Stromal cell of bone marrow (primary cell): ENCODE data around the gene KIF20B.
A peak's percentile ranks its signal among the peaks of the same experiment; 100 is the strongest.
"Not testable (repeated sequence)": the region's sequence is repeated elsewhere in the genome, so short reads cannot be mapped to it uniquely, and the experiment has no call there.

Experiments
- DNase-seq: peaks from one replicate; pipeline ENCODE4 v3.0.0-alpha.2; 2012; ENCODE audit warnings: low read depth

Gene KIF20B

GRCh38 chr10:89783406-89783805 lies 82.0 kb downstream of the KIF20B start:
- no peak for DNase-seq

GRCh38 chr10:89785095-89785494 lies 83.7 kb downstream of the KIF20B start:
- no peak for DNase-seq

- no peak for DNase-seq
Observed at GRCh38 chr10:89789188-89789877, 87.9 kb downstream of the KIF20B start.

GRCh38 chr10:89792187-89792586 lies 90.8 kb downstream of the KIF20B start:
- DNase-seq = no peak

- peak; percentile 56 for DNase-seq
Observed at GRCh38 chr10:89793649-89794254, 92.4 kb downstream of the KIF20B start.

GRCh38 chr10:89795840-89796239 lies 94.5 kb downstream of the KIF20B start:
- no peak for DNase-seq

- no peak for DNase-seq
Observed at GRCh38 chr10:89798092-89798491, 96.7 kb downstream of the KIF20B start.

GRCh38 chr10:89799573-89799972 lies 98.2 kb downstream of the KIF20B start:
- DNase-seq = no peak

- no peak for DNase-seq
Observed at GRCh38 chr10:89805599-89806013, 104.2 kb downstream of the KIF20B start.

- DNase-seq = no peak
Observed at GRCh38 chr10:89808842-89809241, 107.5 kb downstream of the KIF20B start.

- DNase-seq = no peak
Observed at GRCh38 chr10:89809766-89810165, 108.4 kb downstream of the KIF20B start.

GRCh38 chr10:89810908-89811525 lies 109.6 kb downstream of the KIF20B start:
- no peak for DNase-seq

- no peak for DNase-seq
Observed at GRCh38 chr10:89813546-89813945, 112.2 kb downstream of the KIF20B start.

GRCh38 chr10:89814278-89814677 lies 112.9 kb downstream of the KIF20B start:
- no peak for DNase-seq

- DNase-seq = no peak
Observed at GRCh38 chr10:89815049-89815853, 113.9 kb downstream of the KIF20B start.

GRCh38 chr10:89819008-89819407 lies 117.6 kb downstream of the KIF20B start:
- DNase-seq = not testable (repeated sequence)
